Measurements from ENCODE around the gene EDDM3A. TPM values are rescaled to one million over a fixed set of nuclear protein-coding genes. Genes with fewer than 3 reads are reported as not detected.

The EDDM3A gene
- total and polyA plus RNA-seq, 2 of the 4 experiments (the other 2 are of a cell fraction), result not detected

- Histone ChIP-seq H2AK9ac (replicated peaks; ENCODE audit: low read depth, low read length, poor library complexity) (no peak overlapping the region), H3K4me2 (ENCODE audit: low read depth, low read length) (no peak overlapping the region), H3K56ac (ENCODE audit: extremely low read depth, insufficient read depth, low read length) (no peak overlapping the region), H2BK120ac (ENCODE audit: low read depth, low read length) (no peak overlapping the region), H2AFZ (replicated peaks; ENCODE audit: low read length, poor library complexity) (no peak overlapping the region), H2AK5ac (ENCODE audit: low read depth, low read length) (no peak overlapping the region), H4K5ac (ENCODE audit: low read depth, low read length) (no peak overlapping the region), H4K20me1 (ENCODE audit: insufficient read depth, low read length) (no peaks in the 10 kb centered on the region), H3K27me3 (ENCODE audit: control insufficient read depth, insufficient read depth, low read length) (no peaks in the 10 kb centered on the region), H4K91ac (ENCODE audit: insufficient read depth, low read depth, low read length) (no peak overlapping the region), H3K36me3 (ENCODE audit: control insufficient read depth, insufficient read depth, low read length) (no peaks in the 10 kb centered on the region), H3K4me3 (ENCODE audit: insufficient read depth, low read depth, low read length) (no peak overlapping the region), H2BK5ac (ENCODE audit: low read depth, low read length, poor library complexity, severe bottlenecking) (no peak overlapping the region), H2BK15ac (ENCODE audit: low read depth, low read length) (no peak overlapping the region), H2BK20ac (ENCODE audit: low read depth, low read length) (no peak overlapping the region), H3K4ac (ENCODE audit: low read depth, low read length) (no peak overlapping the region), H3K9ac (ENCODE audit: low read depth, low read length) (no peak overlapping the region), H4K8ac (ENCODE audit: low read depth in 2 of 2, low read length in 2 of 2) (no peak overlapping the region), H3K9me1 (ENCODE audit: insufficient read depth, low read length) (no peaks in the 10 kb centered on the region), H3K4me1 (ENCODE audit: control insufficient read depth, insufficient read depth, low read length) (no peaks in the 10 kb centered on the region), H3K27ac (ENCODE audit: insufficient read depth, low read length) (no peak overlapping the region), H3K79me1 (ENCODE audit: low read depth in 1 of 2, low read length in 2 of 2) (no peaks in the 10 kb centered on the region), H3K23ac (ENCODE audit: low read depth, low read length) (no peak overlapping the region), H3K14ac (replicated peaks; ENCODE audit: low read depth, low read length) (no peak overlapping the region), H3K18ac (ENCODE audit: low read depth, low read length) (no peak overlapping the region), H3K9me3 (ENCODE audit: control insufficient read depth, insufficient read depth, low read length) (no peaks in the 10 kb centered on the region)
- no peak for ATAC-seq (ENCODE audit: low read depth)
- WGBS, 2 experiments (ENCODE audit: extremely low coverage in 2 of 2, insufficient read length in 1 of 2), result 20% methylated on average over 1 of the region's 2 CpGs; no CpG with 5 or more reads in 1 of the 2 experiments
- POLR2A ChIA-PET (ENCODE audit: unreplicated experiment), result no interaction called here
- in situ Hi-C loops (cut with MboI; ENCODE audit: low sequenced_read_pairs) (no loop called here), dilution Hi-C loops (cut with HindIII; ENCODE audit: low sequenced_read_pairs, unreplicated experiment) (no loop called here), intact Hi-C loops (cut with micrococcal nuclease) (no loop called here)
- no peak for DNase-seq
- no peak for TF ChIP-seq RFX5 (IDR thresholded peaks at IDR 0.05; ENCODE audit: low read depth, low read length)
- TF ChIP-seq CHD1 (IDR thresholded peaks at IDR 0.05; ENCODE audit: low read depth, low read length), result no peak
- TF ChIP-seq MAZ (IDR thresholded peaks at IDR 0.05; ENCODE audit: borderline replicate concordance, low read depth, low read length), result no peak
- TF ChIP-seq RAD21 (IDR thresholded peaks at IDR 0.05; ENCODE audit: low read length), result no peak
- TF ChIP-seq FOS (IDR thresholded peaks at IDR 0.05; ENCODE audit: low read depth, low read length), result no peak
- TF ChIP-seq MAFK (IDR thresholded peaks at IDR 0.05; ENCODE audit: low read depth, low read length), result no peak
- BruUV-seq (replicated peaks), result no TSS peak
- CTCF ChIA-PET, result no interaction called here
These were observed 32.8 kb upstream of the EDDM3A start for GRCh38 chr14:20712904-20713303.

Measured in IMR-90 (cell line).